ENCODE measurements around the gene IRF1.

DNA sequence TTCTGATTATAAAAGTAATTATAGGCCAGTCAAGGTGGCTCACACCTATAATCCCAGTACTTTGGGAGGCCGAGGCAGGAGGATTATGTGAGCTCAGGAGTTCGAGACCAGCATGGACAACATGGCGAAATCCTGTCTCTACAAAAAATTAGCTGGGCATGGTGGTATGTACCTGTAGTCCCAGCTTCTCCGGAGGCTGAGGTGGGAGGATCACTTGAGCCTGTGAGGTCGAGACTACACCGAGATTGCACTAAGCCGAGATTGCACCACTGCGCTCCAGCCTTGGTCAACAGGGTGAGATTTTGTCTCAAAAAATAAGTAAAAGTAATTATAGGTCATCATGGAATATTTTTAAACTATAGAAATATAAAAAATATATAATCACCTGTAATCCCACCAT, 18.1 kb downstream of the IRF1 start:
- TF ChIP-seq, protein P1, sequence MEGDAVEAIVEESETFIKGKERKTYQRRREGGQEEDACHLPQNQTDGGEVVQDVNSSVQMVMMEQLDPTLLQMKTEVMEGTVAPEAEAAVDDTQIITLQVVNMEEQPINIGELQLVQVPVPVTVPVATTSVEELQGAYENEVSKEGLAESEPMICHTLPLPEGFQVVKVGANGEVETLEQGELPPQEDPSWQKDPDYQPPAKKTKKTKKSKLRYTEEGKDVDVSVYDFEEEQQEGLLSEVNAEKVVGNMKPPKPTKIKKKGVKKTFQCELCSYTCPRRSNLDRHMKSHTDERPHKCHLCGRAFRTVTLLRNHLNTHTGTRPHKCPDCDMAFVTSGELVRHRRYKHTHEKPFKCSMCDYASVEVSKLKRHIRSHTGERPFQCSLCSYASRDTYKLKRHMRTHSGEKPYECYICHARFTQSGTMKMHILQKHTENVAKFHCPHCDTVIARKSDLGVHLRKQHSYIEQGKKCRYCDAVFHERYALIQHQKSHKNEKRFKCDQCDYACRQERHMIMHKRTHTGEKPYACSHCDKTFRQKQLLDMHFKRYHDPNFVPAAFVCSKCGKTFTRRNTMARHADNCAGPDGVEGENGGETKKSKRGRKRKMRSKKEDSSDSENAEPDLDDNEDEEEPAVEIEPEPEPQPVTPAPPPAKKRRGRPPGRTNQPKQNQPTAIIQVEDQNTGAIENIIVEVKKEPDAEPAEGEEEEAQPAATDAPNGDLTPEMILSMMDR (IDR thresholded peaks at IDR 0.05; ENCODE audit: low read depth, low read length, missing input control), result no peak
- TF ChIP-seq SP1 (IDR thresholded peaks at IDR 0.05), result no peak

Data from liver (tissue), 3 donors.